NCI-H187 (cell line): Measurements from ENCODE around the gene XPNPEP2.

Experiments used
- DNase-seq, 2 experiments: peaks; one replicate each; lab custom pipeline; 2025; lab: John Stamatoyannopoulos, UW

Gene XPNPEP2

DNA sequence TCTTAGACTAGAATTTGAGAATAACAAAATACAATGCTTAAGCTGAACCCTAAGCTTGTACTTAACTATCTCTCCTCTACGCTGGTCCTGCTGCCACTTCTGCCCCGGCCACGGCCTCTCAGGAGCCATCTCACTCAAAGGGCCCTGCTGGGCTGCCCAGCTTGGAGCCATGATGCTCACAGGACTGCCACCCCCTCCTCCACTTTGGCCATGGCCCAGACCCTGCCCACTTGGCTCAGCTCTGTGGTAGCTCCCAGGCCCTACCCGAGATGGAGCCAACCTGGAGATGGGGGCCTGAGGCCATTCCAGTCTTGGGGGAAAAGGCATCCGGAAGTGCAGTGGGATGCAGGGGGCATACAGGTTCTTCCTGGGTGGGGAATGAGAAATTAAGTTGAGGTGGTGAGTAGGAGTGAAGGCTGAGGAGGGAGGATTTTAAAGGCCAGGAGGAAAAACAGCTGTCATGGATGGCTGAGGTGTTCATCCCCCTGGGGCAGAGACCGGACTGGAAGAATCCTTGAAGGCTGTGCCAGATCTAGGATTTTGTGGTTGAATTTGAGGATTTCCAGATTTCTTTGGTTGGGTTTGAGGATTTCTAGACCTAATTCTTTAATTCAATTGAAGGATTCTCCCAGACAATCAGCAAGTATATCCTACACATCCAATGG, 41.8 kb downstream of the XPNPEP2 start:
- no peak for DNase-seq

DNA sequence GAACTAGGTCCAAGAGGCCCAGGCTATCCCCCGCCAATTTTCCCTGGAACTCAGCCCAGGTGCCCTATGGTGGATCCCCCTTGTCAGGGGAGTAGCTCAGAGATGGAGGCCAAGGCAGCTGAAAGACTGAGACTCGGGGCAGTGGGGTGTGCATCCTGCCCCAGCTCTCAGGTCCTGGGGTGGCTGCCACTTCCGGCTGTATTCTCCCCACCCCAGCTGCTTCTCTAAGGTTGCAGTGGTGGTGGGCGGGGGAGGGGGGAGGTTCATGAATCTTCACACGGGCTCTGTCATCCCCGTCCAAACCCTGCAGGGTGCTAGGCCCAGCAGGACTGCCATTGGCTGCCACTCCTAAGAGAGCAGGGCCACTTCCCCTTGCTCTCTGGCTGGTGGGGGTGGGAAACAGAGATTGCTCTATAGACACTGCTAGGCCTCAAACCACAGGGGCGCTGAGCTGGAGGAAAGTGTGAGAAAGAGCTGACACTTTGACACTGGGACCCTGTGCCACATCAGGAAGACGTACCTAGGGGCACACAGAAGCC, 42.4 kb downstream of the XPNPEP2 start:
- no peak for DNase-seq

DNA sequence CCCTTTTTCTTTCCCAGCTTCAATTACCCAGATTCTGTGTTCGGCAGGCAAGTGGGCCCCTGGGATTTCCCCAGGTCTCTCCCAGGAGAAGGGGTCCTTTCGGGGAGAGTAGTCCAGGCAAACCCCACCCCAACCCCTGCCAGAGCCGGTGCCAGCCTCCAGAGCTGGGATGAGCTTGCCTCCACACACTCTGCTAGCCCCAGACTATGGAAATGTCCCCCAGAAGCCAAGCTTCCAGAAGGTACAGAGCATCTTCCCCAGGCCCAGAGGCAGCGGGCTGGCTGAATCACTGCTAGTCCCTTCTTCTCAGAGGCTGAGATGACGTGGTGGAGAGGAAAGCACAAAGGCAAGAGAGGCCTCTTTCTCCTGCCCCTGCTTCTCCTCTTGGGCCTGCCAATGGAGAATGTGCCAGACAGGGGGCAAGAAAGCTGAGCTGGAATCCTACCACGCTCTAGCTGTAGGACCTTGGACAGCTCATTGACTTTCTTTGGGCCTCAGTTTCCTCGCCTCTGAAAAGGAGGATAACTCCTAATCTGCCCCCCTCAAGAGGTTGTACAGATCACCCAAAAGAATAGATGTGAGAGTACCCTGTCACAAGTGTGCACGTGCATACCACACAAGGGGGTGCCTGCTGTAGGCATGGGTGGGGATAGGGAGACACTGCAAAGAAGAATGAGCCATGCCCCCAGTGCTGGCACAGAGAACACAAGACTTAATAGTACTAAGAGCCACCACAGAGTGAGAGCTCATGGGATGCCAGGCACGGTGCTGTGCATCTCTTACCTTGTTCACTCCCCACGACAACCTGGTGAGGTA, 43.1 kb downstream of the XPNPEP2 start:
- DNase-seq = no peak

DNA sequence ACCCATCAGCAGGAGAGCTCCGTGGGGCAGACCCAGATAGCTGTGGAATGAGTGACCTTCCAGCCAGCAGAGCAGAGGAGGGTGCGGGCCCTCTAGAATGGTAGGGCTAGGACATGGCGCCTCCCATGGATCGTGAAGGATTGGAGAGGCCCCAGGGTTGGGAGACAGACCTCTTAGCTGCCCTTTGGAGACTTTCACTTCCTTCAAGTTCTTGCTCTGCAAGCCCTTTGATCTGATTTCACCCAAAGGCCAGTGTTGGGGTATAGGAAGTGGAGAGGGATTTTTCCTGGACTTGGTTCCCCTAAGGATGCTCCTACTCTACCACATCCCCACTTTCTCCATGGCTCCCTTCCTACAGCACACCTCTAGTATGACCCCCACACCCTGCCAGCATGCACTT, 43.9 kb downstream of the XPNPEP2 start:
- no peak for DNase-seq

DNA sequence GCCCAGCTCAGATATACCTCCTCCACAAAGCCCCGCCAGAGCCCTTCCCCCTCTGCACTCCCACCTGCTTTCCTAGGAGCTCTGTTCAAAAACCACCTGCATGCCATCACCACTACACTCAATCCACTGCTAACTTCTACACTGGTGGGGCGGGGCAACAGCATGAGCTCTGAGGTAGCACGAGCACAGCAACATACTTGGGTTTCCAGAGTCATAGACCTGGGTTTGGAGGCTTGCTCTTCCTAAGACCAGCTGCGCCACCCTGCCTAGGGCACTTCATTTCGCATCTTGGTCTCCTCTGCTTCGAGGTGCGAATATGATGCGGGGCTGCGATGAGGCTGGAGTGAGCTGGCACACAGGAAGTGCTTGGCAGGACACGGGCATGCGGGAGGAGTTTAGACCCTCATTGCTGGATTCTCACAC, 44.5 kb downstream of the XPNPEP2 start:
- no peak for DNase-seq

DNA sequence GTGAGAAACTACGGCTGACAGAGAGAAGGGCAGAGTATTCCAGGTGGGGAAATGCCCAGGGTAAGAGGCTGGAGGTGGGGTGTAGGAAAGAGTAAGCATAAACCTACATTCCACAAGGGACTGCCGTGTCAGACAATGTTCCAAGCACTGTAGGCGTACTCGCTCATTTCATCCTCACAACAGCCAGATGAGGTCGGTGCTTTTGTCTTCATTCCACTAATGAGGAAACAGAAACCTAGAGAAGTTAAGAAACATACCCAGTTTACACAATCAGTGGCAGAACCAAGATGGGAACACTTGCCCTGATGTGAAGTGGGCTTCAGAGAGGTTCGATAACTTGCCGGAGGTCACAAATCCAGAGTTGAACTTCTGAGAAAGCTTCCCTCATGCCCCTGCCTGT, 45.6 kb downstream of the XPNPEP2 start:
- DNase-seq = no peak

DNA sequence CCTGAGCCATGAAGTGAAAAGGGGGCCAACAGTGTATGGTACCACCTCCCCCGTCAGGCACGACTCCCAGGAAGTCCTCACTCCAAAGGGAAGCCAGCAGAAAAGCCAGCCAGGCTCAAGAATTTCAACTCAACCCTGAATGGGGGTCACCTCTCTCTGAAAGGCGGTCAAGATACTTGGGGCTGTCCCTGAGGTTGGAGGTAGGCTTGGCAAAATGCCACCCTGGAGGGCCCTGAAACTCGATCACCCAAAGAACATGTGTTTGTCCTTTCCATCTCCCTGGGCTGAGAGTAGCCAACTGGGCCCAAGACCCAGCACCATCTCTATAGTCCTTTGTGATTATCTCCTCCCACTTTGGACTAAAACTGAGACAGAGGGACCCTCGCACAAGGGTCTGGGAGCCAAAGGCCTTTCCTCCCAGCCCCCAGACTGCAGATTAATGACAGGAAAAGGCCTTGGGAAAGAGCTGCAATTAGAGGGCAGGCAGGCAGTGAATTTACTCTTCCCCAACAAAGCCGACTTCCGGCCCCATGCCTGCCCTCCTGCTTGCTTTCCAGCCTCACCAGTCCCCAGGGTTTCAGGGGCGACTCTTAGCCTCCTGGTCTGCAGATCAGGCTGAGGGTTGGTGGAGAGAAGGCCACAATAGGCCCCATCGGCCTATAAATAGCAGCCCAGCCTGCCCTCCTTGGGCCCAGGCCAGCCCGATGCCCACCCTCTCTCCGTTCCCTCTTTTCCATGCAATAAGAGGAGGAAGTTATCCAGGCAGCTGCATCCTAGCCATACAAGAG, 46.6 kb downstream of the XPNPEP2 start:
- DNase-seq = no peak

DNA sequence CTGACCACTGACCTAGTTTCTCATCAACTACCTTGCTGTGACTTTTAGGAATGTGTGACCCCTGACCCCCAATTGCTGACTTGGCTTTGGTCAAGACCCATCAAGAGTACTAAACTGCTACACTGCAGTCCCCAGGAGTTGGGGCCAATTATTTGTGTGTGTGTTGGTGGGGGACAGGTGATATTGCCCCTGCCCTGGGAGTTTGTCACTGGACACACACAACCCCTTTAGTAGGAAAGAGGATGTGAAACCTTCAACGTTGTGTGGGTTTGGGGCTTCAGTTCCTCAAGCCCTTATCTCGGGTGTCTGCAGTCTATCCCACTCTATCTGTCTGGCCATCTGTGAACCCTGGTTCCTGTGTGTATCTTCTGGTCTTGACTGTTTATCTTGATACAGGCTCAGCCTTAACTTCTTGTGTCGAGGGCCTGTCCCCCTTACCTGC, 47.5 kb downstream of the XPNPEP2 start:
- DNase-seq = no peak

DNA sequence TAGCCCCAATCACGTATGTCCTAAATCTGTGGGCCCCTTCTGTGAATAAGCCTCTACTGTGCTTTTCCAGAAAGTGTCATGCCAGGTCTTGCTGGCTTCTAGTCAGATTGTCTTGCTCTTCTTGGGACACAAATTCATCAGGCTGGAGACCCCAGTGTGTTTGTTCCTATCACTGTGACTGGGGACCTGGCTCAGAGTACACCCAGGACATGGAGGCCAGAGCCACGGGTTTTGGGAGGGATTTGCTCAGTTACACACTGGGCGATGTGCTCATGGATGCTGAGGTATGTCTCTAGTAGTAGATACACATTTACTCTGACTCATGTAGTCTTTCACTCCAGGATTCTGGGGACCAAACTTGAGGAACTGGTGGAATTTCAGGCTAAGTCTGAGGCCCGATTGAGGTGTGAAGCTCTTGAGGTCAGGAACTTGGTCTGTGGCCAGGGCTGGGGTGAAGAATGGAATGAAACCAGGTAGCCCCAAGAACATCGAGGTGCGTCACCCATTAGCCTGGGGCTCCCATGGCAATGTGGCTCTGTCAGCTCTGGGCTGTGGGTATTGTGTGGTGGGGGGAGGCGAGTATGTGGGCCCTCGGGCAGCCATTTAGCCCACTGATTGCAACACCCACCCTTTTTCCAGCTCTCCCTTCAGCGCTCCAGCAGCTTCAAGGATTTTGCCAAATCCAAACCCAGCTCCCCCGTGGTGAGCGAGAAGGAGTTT, 48.7 kb downstream of the XPNPEP2 start:
- DNase-seq = no peak

DNA sequence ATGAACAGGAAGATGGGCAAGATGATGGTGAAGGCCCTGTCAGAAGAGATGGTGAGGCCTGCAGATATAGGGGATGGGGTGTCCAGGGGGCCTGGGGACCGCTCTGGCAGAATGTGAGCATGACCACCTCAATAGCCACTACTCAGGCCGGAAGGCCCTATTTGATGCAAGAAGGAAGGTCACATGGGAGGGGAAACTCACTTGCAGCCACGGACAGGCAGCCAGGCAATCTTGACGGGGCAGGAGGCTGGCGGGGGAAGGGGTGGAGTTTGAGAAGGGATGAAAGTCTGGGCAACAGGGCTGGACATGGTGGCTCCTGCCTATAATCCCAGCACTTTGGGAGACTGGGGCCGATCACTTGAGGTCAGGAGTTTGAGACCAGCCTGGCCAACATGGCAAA, 49.7 kb downstream of the XPNPEP2 start:
- DNase-seq = no peak

DNA sequence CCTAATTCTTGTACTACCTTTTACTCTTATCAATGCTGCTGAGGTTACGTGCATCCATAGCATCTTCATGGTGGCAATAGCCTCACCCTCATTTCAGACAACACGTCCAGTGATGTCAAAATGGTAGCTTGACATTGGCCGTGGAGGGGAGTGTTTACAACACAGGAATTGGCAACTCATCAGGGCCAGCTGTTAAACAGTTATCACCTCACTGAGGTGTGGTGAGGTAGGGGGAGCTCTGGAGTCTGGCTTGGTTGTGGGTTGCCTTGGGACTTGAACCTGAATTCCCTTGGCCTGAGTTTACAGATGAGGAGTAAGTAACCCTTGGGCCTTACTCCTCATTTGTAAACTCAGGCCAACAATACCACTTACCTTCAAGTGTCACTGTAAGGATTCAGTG, 51.4 kb downstream of the XPNPEP2 start:
- DNase-seq = no peak

DNA sequence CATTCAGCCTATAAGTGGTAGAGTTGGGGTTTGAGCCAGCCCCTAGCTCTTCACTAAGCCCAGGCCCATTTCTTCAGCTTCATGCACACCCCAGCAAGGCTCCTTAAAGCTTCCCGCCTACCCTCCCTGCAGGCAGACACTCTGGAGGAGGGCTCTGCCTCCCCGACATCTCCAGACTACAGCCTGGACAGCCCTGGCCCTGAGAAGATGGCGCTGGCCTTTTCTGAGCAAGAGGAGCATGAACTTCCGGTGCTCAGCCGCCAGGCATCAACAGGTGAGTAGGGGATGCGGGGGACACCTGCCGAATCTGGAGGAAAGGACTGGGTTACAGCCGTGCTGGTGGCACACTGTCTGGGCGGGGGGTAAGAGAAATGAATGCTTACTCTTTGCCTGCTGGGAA, 52.0 kb downstream of the XPNPEP2 start:
- DNase-seq = no peak

DNA sequence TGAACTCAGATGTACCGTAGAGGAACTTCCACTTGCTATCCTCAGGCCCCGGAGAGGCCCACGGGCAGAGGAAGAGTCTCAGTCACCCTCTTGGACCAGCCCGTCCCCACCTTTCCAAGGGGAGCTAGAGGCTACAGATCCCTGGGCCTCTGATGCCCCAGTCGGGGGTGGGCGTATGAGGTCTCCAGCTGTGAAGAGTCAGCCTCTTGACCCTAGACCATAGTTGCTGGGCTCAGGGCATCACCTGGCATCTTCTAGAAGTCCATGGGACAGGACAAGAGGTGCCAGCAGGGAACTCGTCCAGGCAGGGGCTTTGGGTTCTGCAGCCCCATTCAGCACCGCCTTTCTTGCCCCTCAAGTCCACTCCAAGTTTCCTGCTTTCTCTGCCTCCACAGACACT, 52.6 kb downstream of the XPNPEP2 start:
- no peak for DNase-seq

DNA sequence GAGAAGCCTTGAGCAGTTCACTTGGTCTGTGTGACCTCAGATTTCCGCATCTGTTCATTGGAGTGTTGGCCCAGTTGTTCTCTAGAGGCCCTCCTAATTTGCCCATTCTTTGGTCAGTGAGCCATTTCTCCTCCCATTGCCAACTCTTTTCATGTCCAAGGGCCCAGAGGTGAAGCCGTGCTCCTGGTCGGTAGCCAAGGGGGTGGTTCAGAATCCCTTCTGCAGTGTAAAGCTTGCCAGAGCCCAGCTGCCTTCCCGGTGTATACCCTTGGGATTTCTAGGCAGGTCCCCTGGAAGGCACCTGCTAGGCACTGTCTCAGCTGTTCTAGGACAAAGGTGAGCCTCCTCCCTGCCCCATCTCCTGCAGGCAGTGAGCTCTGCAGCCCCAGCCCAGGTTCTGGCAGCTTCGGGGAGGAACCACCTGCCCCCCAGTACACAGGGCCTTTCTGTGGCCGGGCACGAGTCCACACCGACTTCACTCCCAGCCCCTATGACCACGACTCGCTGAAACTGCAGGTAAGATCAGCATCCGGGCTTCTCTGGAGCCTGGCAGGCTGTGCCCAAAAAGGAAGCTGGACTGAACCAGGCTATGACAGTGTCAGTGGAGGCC, 53.3 kb downstream of the XPNPEP2 start:
- no peak for DNase-seq

DNA sequence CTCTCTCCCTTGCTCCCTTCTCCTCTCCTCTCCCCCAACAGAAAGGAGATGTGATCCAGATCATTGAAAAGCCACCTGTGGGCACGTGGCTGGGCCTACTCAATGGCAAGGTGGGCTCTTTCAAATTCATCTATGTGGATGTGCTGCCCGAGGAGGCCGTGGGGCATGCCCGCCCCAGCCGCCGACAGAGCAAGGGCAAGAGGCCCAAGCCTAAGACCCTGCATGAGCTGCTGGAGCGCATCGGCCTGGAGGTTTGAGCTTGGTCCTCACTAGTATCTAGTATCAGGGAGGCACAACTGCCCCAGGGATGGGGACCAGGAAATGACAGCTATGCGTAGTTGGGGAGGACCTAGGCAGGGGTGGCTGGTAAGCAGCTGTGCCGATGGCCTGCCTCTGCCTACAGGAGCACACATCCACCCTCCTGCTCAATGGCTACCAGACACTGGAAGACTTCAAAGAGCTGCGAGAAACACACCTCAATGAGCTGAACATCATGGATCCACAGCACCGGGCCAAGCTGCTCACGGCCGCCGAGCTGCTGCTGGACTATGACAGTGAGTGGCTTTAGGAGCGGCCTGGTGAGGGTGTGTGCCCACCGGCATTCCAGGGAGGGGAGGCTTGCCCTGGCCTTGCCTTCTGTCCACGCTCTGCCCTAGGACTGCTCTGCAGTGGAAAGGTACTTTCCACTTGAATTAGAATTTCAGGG, 54.0 kb downstream of the XPNPEP2 start:
- DNase-seq = no peak

DNA sequence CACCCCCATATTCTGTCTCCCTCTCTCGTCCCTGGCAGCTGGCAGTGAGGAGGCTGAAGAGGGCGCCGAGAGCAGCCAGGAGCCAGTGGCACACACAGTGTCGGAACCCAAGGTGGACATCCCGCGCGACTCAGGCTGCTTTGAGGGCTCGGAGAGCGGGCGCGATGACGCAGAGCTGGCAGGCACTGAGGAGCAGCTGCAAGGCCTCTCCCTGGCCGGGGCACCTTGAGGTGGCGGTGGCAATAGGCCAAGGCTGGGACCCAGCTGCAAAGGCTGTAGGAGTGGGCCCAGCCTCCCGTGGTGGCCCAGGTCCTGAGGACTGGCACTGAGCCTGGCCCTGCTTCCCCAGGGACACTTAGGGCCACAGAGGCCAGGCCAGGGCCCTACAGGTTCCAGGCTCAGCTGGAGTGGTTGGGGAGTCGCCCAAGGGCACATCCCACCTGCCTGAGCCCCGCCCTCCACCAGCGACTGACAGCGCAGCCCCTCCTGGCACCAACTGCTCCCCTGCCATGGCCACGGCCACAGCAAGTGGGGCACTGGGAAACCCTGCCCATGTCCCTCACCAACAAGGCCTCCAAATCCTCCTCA, 54.9 kb downstream of the XPNPEP2 start:
- no peak for DNase-seq

DNA sequence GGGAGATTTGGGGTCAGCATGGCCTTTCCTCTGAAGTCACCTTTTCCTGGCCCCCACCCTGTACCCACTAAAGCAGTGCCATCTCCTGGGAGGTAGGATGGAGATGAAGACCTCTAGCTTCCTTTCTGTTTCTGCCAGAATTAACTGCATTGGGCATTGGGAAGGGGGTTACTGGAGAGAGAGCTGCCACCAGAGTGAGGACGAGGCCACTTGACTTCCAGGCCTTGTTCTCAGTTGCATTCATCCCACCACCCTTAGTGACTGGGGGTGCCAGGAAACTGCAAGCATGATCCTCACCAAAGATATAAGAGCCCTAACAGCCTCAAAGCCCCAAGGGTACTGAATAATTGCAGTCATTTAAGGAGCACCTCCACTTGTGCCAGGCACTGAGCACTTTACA, 56.8 kb downstream of the XPNPEP2 start:
- no peak for DNase-seq

DNA sequence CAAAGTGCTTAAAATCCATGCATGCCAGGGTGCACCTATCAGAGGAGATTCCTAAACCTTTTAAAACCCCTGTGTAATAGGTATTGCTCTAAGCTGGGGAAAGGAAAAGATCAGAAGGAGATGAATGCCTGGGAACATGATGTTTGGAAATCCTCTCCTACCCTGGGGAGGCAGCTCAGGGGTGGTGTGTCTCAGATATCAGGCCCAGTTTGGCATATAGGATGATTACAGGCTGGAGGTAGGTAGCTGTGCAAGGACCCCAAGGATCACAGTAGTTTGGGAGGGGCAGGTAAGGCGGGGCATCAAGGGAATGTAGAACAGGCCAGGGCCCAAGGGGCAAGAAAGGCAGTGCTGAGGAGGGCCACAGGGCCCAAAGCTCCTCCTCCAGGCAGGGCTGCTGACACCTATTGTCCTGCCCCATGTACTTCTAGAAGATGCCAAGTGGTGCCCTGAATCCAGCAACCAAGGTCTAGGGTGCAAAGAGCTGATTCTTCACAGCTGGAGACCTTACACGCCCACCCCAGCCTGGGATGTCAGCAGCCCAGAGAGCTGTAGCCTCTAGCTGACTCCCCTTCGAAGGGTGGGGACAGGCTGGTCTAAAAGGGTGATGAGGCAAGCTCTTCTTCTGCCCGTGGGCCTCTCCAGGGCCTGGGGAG, 58.6 kb downstream of the XPNPEP2 start:
- DNase-seq = no peak

DNA sequence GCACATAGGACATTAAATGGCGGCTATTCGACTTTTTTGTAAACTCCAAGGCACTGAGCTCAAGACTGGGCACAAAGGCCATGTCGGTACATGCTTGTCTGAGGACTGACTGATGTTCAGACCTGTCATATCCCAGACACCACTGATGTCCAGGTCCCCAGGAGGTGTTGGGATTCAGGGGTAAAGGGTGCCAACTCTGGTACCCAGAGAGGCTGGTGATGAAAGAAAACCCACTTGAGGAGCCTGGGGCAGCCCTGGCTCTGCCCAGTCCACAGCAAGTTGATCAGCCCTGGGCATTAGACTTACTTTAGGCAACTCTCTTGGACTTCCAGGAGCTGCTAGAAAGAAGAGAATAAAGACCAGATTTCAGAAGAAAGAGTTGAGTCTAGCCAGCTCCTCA, 59.7 kb downstream of the XPNPEP2 start:
- DNase-seq = no peak

DNA sequence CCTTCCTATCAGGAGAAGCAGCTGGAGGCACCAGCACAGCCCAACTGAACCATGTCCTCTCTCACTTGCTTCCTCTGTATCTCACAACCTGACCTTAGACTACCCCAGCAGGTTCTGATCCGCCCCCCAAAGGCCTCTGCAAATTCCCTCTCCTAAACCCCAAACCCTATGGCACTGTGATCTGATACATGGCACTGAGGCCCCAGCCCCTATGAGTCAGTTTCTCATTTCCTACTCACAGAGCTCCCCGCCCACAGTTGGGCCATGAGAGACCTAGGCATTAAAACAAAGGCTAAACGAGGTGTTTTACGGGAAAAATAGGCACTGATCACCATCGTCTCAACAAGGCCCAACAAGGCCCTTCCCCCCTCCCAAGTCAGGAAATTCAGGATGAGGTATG, 60.1 kb downstream of the XPNPEP2 start:
- no peak for DNase-seq
